Karpas-422 (cell line): ENCODE data around the gene CCDC187. TPM values are rescaled to one million over a fixed set of nuclear protein-coding genes. Genes with fewer than 3 reads are reported as not detected.
A peak's percentile ranks its signal among the peaks of the same experiment; 100 is the strongest.

Experiments used
- DNase-seq: peaks from one replicate; pipeline ENCODE4 v3.0.0-alpha.2; 2015
- H2AFZ ChIP-seq: fragments of 200-600 bp; sonication (generic); 2 replicates; pipeline ENCODE4 v1.6.1; 2014; ENCODE audit warnings: antibody characterized with exemption, low read length, mixed read lengths
- H3K27ac ChIP-seq: fragments of 200-600 bp; sonication (generic); 2 replicates; pipeline ENCODE4 v1.5.1; 2014; ENCODE audit warnings: mild to moderate bottlenecking, low read length, moderate library complexity
- H3K27me3 ChIP-seq: fragments of 200-600 bp; sonication (generic); 2 replicates; pipeline ENCODE4 v1.6.1; 2014; ENCODE audit warnings: low read length, mixed read lengths
- H3K36me3 ChIP-seq: fragments of 200-600 bp; sonication (generic); 2 replicates; pipeline ENCODE4 v1.6.1; 2014; ENCODE audit warnings: low read length, mixed read lengths; ENCODE audit not compliant: insufficient read depth
- H3K4me1 ChIP-seq: fragments of 200-600 bp; sonication (generic); 2 replicates; pipeline ENCODE4 v1.6.1; 2014; ENCODE audit warnings: mild to moderate bottlenecking, low read length, mixed read lengths
- H3K4me2 ChIP-seq: fragments of 200-600 bp; sonication (generic); 2 replicates; pipeline ENCODE4 v1.6.1; 2014; ENCODE audit warnings: low read length, low read depth, mild to moderate bottlenecking; ENCODE audit not compliant: poor library complexity, severe bottlenecking
- H3K4me3 ChIP-seq: fragments of 200-600 bp; sonication (generic); 2 replicates; pipeline ENCODE4 v1.5.1; 2014; ENCODE audit warnings: mild to moderate bottlenecking, antibody characterized with exemption, low read length, mixed read lengths
- H3K79me2 ChIP-seq: fragments of 200-600 bp; sonication (generic); 2 replicates; pipeline ENCODE4 v1.6.1; 2014; ENCODE audit warnings: mild to moderate bottlenecking, low read length, mixed read lengths
- H3K9ac ChIP-seq: fragments of 200-600 bp; sonication (generic); 2 replicates; pipeline ENCODE4 v1.6.0; 2014; ENCODE audit warnings: low read length
- H3K9me2 ChIP-seq: fragments of 200-600 bp; sonication (generic), shearing (Covaris generic); replicated peaks from 2 replicates; pipeline ENCODE4 v1.6.0; 2014; ENCODE audit warnings: mild to moderate bottlenecking, low read length, moderate library complexity; ENCODE audit not compliant: insufficient read depth
- H3K9me3 ChIP-seq: fragments of 300-700, 200-600 bp; sonication (generic); 2 replicates; pipeline ENCODE4 v1.6.1; 2014; ENCODE audit warnings: low read length, mixed read lengths
- H4K20me1 ChIP-seq: fragments of 200-600 bp; sonication (generic); 2 replicates; pipeline ENCODE4 v1.6.1; 2014; ENCODE audit warnings: mild to moderate bottlenecking, antibody characterized with exemption, low read length, low read depth; ENCODE audit not compliant: insufficient read depth
- total RNA-seq: library from RNA; depleted of rRNA; stranded (reverse); fragments of >200 nt; shearing (Covaris generic); gene quantifications from 2 replicates; pipeline ENCODE4 v1.2.3, GENCODE V29; 2014; ENCODE audit warnings: low replicate concordance

CCDC187 gene
- total RNA-seq, 1 experiment from 2014 or later: 0.34 TPM

DNA sequence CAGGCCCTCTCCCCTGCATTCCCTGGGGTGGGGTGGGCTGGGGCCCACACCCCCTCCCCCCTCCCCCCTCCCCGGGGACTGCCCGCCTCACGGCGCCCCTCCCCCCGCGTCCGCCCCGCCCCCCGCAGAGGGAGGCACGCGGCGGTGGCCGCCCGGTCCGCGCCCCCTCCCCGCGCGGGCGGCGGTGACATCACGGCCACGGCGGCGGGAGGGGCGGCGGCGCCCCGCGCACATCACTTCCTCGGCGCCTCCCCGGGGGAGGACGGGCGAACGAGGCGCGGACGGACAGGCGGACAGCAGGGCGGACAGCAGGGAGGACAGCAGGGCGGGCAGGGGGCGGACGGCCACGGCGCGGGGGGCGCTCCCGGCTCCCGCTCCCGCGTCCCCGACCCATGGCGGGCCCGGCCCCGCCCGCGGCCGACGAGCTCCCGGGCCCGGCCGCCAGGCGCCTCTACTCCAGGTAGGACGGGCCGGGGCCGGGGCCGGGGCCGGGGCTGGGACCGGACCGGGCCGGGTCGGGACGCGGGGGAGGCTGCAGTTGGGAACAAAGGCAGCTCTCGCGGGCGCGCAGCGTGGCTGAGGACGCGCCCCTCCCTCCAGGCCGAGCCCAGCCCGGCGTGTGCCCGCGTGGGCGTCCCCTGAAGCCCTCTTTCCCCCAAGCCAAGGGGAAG, 23.5 kb upstream of the CCDC187 start, which contains the start of gene GPSM1:
Gene GPSM1 (plus strand): TSS at position 236 of the 671 bp plus-strand sequence. CDS start 157 bp downstream, at position 393.
- Histone ChIP-seq H3K4me3 (peak within 1 kb of the TSS; percentile 65), H3K9me2 (no peaks in the 10 kb centered on the region), H3K9me3 (no peaks in the 10 kb centered on the region), H3K27me3 (no peaks in the 10 kb centered on the region), H3K4me2 (peak within 1 kb of the TSS; percentile 54), H3K4me1 (peaks cover 62% of the 10 kb centered on the region), H4K20me1 (no peaks in the 10 kb centered on the region; the same call in 1 of the 2 replicates), H3K36me3 (no peaks in the 10 kb centered on the region), H3K9ac (peak within 1 kb of the TSS; percentile 72), H2AFZ (no peak within 1 kb of the TSS), H3K79me2 (no peaks in the 10 kb centered on the region), H3K27ac (no peak within 1 kb of the TSS)
- DNase-seq: no peak

DNA sequence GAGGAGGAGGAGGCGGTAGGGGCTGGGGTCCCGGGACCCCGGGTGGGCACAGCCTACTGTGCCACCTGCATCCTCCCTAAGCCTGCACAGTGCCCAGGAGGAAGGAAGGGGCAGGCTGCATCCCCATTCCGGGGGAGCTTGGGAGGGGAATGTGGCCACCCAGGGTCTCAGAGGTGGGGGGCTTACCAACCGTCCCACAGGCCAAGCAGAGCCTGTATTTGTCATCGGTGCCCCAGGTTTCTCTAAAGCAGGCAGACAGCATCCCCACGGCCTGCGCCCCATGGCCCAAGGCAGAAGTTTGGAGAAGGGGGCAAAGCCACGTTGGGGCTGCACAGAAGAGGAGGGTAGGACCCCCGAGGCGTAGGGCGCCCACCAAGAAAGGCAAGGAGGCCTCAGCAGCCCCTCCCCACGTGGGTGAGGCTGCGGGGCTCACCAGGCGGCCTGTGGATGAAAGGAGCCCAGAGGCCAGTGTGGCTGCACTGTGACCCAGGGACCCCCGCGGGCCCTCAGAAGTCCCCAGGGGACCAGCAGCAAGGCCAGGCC, 22.9 kb upstream of the CCDC187 start:
- H3K9me2 ChIP-seq: no peaks in the 10 kb centered on the region
- H3K4me2 ChIP-seq: peak overlapping the region; percentile 25
- H3K9me3 ChIP-seq: no peaks in the 10 kb centered on the region
- no peaks in the 10 kb centered on the region for H3K79me2 ChIP-seq
- peaks cover 56% of the 10 kb centered on the region for H3K4me1 ChIP-seq
- peak overlapping the region; percentile 33 for H3K9ac ChIP-seq
- DNase-seq: no peak
- H3K4me3 ChIP-seq: peak overlapping the region; percentile 23; the same call in 1 of the 2 replicates
- no peak overlapping the region for H3K27ac ChIP-seq
- H2AFZ ChIP-seq: no peak overlapping the region
- H3K36me3 ChIP-seq: no peaks in the 10 kb centered on the region
- H3K27me3 ChIP-seq: no peaks in the 10 kb centered on the region
- H4K20me1 ChIP-seq: no peaks in the 10 kb centered on the region; the same call in 1 of the 2 replicates

- Histone ChIP-seq H3K36me3 (no peaks in the 10 kb centered on the region; the same call in 1 of the 2 replicates), H3K4me2 (peak overlapping the region; percentile 25)
Observed at GRCh38 chr9:136326061-136326760, 22.3 kb upstream of the CCDC187 start.

GRCh38 chr9:136325358-136325757, 21.5 kb upstream of the CCDC187 start:
- no peaks in the 10 kb centered on the region for H3K27me3 ChIP-seq
- H3K36me3 ChIP-seq: no peaks in the 10 kb centered on the region; the same call in 1 of the 2 replicates
- no peak overlapping the region for H2AFZ ChIP-seq
- no peak for DNase-seq
- H3K4me1 ChIP-seq: peaks cover 56% of the 10 kb centered on the region
- H3K4me2 ChIP-seq: no peak overlapping the region
- H4K20me1 ChIP-seq: no peaks in the 10 kb centered on the region; the same call in 1 of the 2 replicates
- no peak overlapping the region for H3K9ac ChIP-seq
- H3K9me3 ChIP-seq: no peaks in the 10 kb centered on the region
- H3K27ac ChIP-seq: no peak overlapping the region
- H3K9me2 ChIP-seq: no peaks in the 10 kb centered on the region
- H3K79me2 ChIP-seq: no peaks in the 10 kb centered on the region
- no peak overlapping the region for H3K4me3 ChIP-seq

More at GRCh38 chr9:136326061-136326760, 22.3 kb upstream of the CCDC187 start:
- Histone ChIP-seq H3K27ac (no peak overlapping the region), H3K27me3 (no peaks in the 10 kb centered on the region), H3K9ac (peak overlapping the region; percentile 33), H3K4me1 (peaks cover 56% of the 10 kb centered on the region), H3K4me3 (no peak overlapping the region), H3K9me3 (no peaks in the 10 kb centered on the region), H3K9me2 (no peaks in the 10 kb centered on the region), H3K79me2 (no peaks in the 10 kb centered on the region), H2AFZ (no peak overlapping the region), H4K20me1 (no peaks in the 10 kb centered on the region; the same call in 1 of the 2 replicates)
- no peak for DNase-seq

- no peaks in the 10 kb centered on the region; the same call in 1 of the 2 replicates for H4K20me1 ChIP-seq
- no peaks in the 10 kb centered on the region for H3K9me3 ChIP-seq
- DNase-seq: peak; percentile 47
- H3K9ac ChIP-seq: peak overlapping the region; percentile 42
- H3K79me2 ChIP-seq: no peaks in the 10 kb centered on the region
- peaks cover 59% of the 10 kb centered on the region for H3K4me1 ChIP-seq
- H3K4me2 ChIP-seq: peak overlapping the region; percentile 35
- no peaks in the 10 kb centered on the region for H3K27me3 ChIP-seq
- H2AFZ ChIP-seq: no peak overlapping the region
- no peaks in the 10 kb centered on the region for H3K9me2 ChIP-seq
- H3K4me3 ChIP-seq: no peak overlapping the region
- H3K27ac ChIP-seq: no peak overlapping the region
- H3K36me3 ChIP-seq: no peaks in the 10 kb centered on the region; the same call in 1 of the 2 replicates
Observed at GRCh38 chr9:136324501-136325300, 20.8 kb upstream of the CCDC187 start.

DNA sequence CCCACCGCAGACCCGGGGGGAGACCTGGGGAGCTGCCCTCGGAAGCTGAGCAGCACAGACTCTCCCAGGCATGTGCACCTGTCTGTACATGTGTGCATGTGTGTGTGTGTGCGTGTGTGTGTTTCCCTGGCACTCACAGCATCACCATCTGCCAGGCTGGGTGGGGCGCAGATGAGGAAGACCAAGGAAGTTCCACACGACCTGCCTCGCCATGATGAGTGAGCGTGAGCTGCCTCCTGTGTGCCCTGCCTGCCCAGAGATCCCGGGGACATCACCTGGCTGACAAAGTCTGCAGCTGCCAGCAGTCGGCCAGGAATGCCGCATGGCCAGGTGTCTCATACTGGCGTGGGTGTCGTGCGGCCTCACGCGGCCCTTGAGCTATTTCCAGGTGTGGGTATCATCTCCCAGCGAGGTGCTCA, 19.5 kb upstream of the CCDC187 start:
- H3K27ac ChIP-seq: no peak overlapping the region
- H3K9ac ChIP-seq: peak overlapping the region; percentile 42
- no peak overlapping the region for H2AFZ ChIP-seq
- peak overlapping the region; percentile 35 for H3K4me2 ChIP-seq
- no peaks in the 10 kb centered on the region for H3K79me2 ChIP-seq
- H3K27me3 ChIP-seq: no peaks in the 10 kb centered on the region
- no peaks in the 10 kb centered on the region; the same call in 1 of the 2 replicates for H3K36me3 ChIP-seq
- peaks cover 64% of the 10 kb centered on the region for H3K4me1 ChIP-seq
- DNase-seq: no peak
- H4K20me1 ChIP-seq: no peaks in the 10 kb centered on the region
- no peaks in the 10 kb centered on the region for H3K9me3 ChIP-seq
- H3K9me2 ChIP-seq: no peaks in the 10 kb centered on the region
- H3K4me3 ChIP-seq: no peak overlapping the region

GRCh38 chr9:136322756-136323330, 18.9 kb upstream of the CCDC187 start:
- Histone ChIP-seq H3K79me2 (no peaks in the 10 kb centered on the region), H3K27ac (no peak overlapping the region), H2AFZ (no peak overlapping the region), H3K4me2 (no peak overlapping the region), H3K27me3 (no peaks in the 10 kb centered on the region), H4K20me1 (no peaks in the 10 kb centered on the region), H3K9ac (no peak overlapping the region), H3K36me3 (no peaks in the 10 kb centered on the region; the same call in 1 of the 2 replicates), H3K9me3 (no peaks in the 10 kb centered on the region), H3K4me1 (peaks cover 67% of the 10 kb centered on the region), H3K4me3 (no peak overlapping the region), H3K9me2 (no peaks in the 10 kb centered on the region)
- no peak for DNase-seq
